Epidermal melanocyte (primary cell): Measurements from ENCODE around the gene RAB3D.

ENCODE experiments used
- DNase-seq: peaks from one replicate; pipeline ENCODE4 v3.0.0; 2011; ENCODE audit warnings: low spot score; ENCODE audit not compliant: insufficient read length

The RAB3D gene

DNA sequence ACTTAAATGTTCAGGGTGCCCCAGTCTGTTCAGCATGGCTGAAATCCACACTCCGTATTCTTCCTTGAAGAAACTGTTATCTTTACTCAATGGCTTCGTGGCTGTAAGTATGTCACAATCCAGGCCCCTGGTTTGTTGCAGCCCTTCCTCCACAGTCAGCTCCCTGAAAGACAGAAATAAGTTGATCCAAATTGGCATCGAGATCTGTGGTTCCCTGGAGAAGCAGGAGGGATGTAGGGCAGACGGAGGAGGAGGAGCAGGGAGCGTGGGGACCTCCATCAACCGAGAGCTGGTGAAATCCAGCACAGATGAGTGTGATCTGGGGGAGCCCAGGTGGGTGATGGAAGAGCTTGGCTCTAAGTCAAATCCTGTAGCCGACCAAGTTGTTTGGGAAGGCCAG, 43.2 kb downstream of the RAB3D start:
- no peak for DNase-seq

DNA sequence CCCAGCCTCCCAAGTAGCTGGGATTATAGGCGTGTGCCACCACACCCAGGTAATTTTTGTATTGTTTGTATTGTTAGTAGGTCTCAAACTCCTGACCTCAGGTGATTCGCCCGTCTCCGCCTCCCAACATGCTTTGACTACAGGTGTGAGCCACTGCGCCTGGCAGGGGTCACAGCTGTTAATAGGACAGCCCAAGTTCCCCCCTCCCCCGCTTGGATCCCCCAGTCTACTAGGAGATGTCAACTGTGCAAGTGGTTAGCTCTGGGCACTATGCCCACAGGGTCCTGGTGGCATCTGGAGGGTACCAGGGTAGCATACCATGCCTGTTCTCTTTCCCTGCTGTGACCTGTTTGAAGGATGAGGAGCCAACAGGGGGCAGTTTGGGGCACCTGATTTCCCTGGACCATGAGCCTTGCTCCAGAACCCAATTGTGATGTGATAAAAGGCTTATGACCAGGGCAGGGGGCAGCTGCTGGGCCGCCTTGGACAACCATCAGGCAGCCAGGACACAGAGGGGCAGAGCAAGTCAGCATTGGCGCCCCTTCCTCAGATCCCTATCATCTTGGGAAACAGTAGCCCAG, 43.7 kb downstream of the RAB3D start, which contains the start of gene TSPAN16:
Gene TSPAN16, plus strand, starts transcription at position 496 of the 581 bp plus-strand sequence. CDS start 138 bp downstream, outside the sequence.
- DNase-seq = no peak

DNA sequence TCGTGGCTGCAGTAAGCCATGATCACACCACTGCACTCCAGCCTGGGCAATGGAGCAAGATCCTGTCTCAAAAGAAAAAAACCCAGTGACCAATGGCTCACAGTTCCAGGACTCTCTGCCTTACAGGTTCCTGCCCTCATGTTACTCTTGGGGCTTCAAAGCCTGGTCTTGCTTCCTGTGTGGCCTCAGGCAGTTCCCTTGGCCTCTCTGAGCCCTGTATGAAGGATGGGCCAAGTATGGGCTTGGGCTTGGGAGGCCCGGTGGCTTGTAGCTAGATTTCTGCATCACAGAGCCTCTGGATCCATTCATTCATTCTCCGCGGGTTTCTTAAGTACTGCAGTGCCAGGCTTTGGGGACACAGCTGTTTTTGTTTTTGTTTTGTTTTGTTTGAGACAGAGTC, 44.3 kb downstream of the RAB3D start:
- DNase-seq = no peak

DNA sequence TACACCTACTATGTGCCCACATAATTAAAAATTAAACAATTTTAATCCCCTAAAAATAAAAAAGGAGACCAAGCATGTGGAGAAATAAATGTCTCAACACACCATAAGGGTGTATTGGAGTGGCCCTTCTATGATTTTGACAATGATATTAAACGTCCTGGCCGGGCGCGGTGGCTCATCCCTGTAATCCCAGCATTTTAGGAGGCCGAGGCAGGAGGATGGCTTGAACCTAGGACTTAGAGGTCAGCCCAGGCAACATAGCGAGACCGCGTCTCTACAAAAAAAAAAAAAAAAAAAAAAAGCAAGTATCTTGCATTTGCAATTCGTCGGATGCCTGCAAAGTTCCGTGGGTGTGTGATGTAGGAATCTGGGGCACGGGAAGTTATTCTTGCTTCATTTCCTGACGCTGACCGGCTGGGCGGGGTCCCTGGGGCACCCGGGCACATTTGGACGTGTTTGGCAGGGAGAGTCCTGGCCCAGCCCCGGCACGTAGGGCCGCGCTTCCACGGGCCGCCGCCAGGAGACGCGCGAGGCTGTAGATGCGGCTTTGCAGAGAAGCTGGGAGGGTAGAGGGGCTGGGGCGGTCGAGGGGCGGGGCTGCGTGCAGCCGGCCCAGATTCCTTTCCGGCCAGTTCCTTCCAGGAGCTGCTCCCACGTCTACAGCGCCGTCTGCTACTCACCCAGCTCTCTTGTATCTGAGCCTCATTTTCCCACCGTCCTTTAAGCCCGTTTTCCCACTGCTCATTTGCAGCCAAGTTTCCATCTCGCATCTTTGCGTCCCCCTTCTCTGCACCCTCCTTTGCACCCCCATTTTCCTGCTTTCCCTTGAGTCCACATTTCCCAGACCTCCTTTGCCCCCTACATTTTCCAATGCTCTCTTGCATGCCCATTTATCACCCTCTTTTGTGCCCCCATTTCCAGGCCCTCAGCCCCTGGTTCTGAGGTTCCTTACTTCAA, 45.7 kb downstream of the RAB3D start:
- DNase-seq = peak; percentile 87

DNA sequence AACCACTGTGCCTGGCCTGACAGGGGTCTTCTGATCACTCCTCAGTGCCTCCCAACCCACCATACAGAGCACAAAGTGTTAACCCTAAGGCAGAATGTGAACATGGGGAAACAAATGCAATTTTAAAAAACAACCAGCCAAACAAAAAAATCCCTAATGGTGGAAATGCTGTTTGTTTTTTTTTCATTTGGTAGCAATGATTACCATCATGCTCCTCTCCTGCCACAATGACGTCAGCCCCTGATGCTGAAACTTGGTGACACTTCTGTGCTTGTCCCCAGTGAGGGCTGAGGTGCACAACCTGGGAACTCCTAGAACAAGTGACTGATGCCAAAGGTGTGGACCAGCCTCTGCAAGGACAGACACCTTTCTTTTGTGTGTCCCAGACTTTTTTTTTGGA, 47.5 kb downstream of the RAB3D start:
- DNase-seq = no peak

DNA sequence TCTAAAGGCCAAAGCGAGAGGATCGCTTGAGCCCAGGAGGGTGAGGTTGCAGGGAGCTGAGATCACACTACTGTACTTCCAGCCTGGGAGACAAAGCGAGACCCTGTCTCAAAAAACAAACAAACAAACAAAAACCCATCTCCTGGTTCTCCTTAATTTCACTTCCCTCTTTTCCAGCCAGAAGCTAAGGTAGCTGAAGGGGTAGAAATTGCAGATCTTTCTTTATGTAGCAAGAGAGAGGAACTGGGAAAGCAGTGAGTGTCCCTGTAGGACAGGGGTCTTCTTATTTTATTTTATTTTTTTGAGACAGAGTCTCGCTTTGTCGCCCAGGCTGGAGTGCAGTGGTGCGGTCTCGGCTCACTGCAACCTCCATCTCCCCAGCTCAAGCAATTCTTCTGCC, 48.0 kb downstream of the RAB3D start:
- DNase-seq = no peak

DNA sequence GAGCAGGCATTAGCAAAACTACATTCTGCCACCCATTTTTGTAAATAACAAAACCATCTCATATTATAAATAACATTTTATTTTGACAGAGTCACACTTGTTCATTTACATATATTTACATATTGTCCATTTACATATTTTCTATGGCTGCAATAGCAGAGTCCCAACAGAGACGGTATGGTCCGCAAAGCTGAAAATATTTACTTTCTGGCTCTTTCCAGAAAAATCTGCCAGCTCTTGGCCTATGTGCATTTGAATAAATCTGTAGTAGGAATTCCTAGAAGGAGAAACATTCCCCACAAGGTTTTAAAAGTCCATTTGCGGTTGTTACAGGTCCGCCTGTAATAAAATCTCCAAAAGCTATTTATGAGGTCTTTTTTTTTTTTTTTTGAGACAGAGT, 49.2 kb downstream of the RAB3D start:
- DNase-seq = no peak

DNA sequence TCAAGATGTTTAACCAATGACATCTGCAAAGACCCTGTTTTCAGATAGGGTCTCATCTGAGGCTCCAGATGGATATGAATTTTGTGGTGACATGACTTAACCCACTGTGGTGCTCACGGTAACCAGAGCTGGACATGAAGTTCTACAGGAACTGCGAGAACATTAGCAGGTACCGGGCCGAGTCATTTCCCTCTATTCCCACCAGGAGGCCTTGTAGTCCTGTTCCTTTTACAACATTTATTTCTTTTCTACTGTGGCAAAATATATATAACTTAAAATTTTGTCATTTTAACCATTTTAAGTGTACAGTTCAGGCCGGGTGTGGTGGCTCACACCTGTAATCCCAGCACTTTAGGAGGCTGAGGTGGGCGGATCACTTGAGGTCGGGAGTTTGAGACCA, 51.1 kb downstream of the RAB3D start:
- no peak for DNase-seq

DNA sequence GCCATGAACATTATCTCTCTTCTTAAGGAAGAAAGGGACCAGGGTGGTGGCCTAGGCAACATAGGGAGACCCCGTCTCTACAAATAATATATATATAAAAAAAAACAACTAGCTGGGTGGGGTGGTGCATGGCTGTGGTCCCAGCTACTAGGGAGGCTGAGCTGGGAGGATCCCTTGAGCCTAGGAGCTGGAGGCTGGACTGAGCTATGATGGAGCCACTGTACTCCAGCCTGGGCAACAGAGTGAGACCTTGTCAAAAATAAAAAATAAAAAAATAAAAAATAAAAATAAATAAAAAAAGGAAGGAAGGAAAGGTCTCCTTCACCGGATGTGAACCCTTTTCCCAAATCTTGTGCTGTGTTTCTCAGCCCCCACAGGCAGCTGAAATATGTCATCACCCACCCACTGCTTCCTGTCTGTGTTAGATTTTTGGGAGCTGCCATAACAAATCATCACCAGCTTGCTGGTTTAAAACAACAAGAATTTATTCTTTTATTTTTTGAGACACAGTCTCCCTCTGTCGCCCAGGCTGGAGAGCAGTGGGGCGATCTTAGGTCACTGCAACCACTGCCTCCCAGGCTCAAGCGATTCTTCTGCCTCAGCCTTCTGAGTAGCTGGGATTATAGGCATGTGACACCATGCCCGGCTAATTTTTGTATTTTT, 53.0 kb downstream of the RAB3D start:
- DNase-seq = no peak

DNA sequence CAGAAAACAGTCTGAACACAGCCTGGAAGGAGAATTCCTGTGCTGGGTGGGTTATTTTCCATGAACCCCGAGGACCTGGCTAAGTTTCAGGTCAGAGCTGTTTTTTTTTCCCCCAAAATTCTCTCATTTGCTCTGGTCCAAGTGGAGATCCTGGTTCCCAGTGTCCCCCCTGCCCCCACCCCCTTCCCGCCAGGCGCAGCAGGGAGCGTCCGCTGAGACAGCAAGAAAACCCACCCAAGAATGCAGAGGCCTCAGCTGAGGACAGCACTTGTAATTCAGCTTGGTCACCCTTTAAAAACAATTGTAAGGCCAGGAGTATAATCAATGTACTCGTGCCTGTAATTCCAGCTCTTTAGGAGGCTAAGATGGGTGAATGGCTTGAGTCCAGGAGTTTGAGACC, 54.9 kb downstream of the RAB3D start:
- DNase-seq = no peak

DNA sequence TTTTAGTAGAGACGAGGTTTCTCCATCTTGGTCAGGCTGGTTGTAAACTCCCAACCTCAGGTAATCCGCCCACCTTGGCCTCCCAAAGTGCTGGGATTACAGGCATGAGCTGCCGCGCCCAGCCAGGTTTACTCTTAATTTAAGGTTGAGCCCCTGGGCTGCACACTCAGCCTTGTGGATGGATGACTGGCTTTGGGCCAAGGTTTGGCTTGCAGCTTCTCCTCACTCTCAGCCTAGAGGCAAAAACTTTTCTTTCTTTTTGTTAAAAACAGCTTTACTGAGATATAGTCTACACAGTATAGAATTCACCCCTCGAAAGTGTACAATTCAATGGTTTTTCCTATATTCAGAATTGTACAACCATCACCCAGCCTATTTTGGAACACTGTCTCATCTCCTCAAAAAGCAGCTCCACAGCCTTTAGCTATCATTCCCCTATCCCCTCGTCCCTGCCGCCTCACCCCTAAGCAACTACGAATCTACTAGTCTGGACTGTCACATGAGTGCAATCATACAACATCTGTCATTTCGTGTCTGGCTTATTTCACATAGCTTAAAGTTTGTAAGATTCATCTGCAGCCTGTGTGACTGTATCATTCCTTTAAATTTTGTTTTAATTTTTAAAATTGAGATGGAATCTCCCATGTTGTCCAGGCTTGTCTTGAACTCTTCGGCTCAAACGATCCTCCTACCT, 58.0 kb downstream of the RAB3D start:
- no peak for DNase-seq

DNA sequence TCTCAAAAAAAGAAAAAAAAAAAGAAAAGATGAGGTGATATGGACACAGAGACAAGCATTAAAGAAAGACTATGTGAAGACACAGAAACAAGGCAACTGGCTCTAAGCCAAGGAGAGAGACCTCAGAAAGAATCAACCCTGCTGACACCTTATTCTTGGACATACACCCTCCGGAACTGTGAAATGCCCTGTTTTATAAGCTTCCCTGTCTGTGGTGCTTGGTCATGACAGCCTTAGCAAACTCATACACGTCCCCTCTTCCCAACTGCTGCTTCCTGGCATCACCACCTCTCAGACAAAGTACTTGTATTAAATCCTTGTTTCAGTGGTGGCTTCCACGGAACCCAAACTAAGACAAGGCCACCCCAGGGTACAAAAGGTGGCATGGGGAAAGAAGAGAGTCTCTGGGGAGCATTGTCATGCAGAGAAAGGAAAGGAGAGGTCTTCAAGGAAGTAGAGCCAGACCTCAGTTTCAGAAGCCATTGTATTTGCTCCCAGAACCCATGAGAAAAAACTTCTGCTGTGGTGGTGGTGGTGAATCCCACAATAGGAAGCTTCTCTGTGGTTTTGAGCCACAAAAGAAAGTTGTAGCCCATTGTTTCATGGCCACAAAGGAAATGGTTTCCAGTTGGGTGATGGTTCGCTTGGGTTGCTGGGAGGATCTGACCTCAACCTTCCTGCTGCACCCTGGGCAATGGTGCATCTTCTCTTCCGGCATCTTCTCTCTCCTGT, 59.8 kb downstream of the RAB3D start:
- no peak for DNase-seq

DNA sequence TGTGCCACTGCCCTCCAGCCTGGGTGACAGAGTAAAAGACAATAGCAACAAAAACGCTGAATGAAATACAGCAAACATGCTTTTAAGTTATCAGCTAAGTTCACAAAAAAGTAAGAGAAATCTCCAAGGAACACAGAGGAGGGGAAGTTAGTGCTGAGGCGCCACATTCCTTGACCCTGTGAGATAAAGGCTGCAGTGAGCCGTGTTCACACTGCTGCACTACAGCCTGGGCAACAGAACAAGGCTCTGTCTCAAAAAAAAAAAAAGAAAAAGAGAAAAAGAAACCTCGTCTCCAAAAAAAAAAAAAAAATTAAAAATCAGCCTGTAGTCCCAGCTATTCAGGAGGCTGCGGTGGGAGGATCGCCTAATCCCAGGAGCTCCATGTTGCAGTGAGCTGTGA, 60.8 kb downstream of the RAB3D start:
- DNase-seq = no peak

DNA sequence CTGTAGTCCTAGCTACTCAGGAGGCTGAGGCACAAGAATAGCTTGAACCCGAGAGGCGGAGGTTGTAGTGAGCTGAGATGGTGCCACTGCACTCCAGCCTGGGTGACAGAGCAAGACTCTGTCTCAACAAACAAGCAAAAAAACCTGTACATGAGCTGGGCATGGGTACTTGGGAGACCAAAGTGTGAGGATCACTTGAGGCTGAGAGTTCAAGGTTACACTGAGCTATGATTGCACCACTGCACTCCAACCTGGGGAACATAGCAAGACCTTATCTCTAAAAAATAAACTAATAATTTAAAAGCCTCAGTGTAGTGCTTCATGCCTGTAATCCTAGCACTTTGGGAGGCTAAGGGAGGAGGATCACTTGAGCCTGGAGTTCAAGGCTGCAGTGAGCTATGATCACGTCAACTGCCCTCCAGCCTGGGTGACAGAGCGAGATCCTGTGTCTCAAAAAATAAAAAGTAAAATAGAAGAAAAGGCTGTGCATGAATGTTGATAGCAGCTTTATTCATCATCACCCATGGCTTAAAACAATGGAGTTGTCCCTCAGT, 64.8 kb downstream of the RAB3D start:
- DNase-seq = no peak

DNA sequence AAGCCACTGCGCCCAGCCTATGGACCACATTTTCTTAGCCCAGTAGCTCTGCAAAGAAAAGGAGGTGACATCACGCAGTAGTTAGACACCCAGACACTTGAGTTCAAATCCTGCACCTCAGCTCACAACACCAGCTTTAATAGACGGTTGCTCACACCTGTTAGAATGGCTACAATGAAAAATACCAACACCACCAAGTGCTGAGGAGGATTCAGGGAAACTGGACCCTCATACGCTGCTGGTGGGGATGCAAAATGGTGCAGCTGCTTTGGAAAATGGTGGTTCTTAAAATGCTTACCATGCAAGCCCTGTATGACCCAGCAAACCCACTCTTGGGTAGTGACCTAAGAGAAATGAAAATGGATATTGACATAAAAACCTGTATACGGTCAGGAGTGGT, 65.5 kb downstream of the RAB3D start:
- DNase-seq = no peak

DNA sequence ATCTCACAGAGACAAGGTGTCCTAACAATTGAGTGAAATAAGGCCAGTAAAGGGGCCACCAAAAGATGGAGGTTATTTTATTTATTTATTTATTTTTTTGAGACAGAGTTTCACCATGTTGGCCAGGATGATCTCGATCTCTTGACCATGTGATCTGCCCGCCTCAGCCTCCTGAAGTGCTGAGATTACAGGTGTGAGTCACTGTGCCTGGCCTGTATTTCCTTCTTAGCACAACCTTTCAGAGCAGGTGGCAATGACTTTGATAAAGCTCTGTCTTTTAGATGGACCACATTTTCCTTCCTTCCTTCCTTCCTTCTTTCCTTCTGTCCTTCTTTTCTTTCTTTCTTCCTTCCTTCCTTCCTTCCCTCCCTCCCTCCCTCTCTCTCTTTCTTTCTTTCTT, 66.2 kb downstream of the RAB3D start:
- DNase-seq = no peak
